Endodermal cell (in vitro differentiated cells): ENCODE data around the gene CDK5RAP2. TPM values are rescaled to one million over a fixed set of nuclear protein-coding genes. Genes with fewer than 3 reads are reported as not detected.

Source experiments
- DNase-seq: peaks from one replicate; pipeline ENCODE4 v3.0.0-alpha.2; 2017
- H3K27ac ChIP-seq: 2 replicates; pipeline ENCODE4 v1.5.1; 2013; ENCODE audit warnings: mild to moderate bottlenecking, low read depth, low read length, moderate library complexity
- H3K27me3 ChIP-seq: 2 replicates; pipeline ENCODE4 v1.6.1; 2013; ENCODE audit warnings: mild to moderate bottlenecking, low read length, moderate library complexity; ENCODE audit not compliant: insufficient read depth, control insufficient read depth, poor library complexity, severe bottlenecking
- H3K36me3 ChIP-seq: 2 replicates; pipeline ENCODE4 v1.7.0; 2013; ENCODE audit warnings: mild to moderate bottlenecking, low read length, moderate library complexity; ENCODE audit not compliant: control insufficient read depth, insufficient read depth
- H3K4me1 ChIP-seq: one replicate; pipeline ENCODE4 v1.7.0; 2013; ENCODE audit warnings: low read length; ENCODE audit not compliant: control insufficient read depth, insufficient read depth
- H3K4me3 ChIP-seq: 2 replicates; pipeline ENCODE4 v1.5.1; 2013; ENCODE audit warnings: mild to moderate bottlenecking, low read length, moderate library complexity
- H3K9ac ChIP-seq: 2 replicates; pipeline ENCODE4 v1.6.1; 2013; ENCODE audit warnings: mild to moderate bottlenecking, low read length, moderate library complexity; ENCODE audit not compliant: poor library complexity, severe bottlenecking; ENCODE audit errors: extremely low read depth
- H3K9me3 ChIP-seq: 2 replicates; pipeline ENCODE4 v1.6.1; 2013; ENCODE audit warnings: mild to moderate bottlenecking, low read length, moderate library complexity; ENCODE audit not compliant: control insufficient read depth
- H3K27ac Mint-ChIP-seq: 2 replicates; pipeline ENCODE4 v1.8.0; 2020; ENCODE audit warnings: mixed read lengths
- H3K27me3 Mint-ChIP-seq: 2 replicates; pipeline ENCODE4 v1.8.0; 2021; ENCODE audit warnings: mild to moderate bottlenecking, mixed read lengths; ENCODE audit not compliant: insufficient read depth
- H3K36me3 Mint-ChIP-seq: 2 replicates; pipeline ENCODE4 v1.8.0; 2020; ENCODE audit warnings: low read depth, mixed read lengths
- H3K4me1 Mint-ChIP-seq: 2 replicates; pipeline ENCODE4 v1.8.0; 2020; ENCODE audit warnings: mixed read lengths
- H3K4me3 Mint-ChIP-seq: 2 replicates; pipeline ENCODE4 v1.8.0; 2020; ENCODE audit warnings: mild to moderate bottlenecking, moderate library complexity, mixed read lengths
- H3K9me3 Mint-ChIP-seq: 2 replicates; pipeline ENCODE4 v1.8.0; 2020; ENCODE audit warnings: mild to moderate bottlenecking, mixed read lengths
- CTCF ChIP-seq: fragments of 200-600 bp; sonication (generic); conservative IDR thresholded peaks from 2 replicates; pipeline ENCODE4 v1.5.0; 2021; ENCODE audit warnings: antibody characterized with exemption, mild to moderate bottlenecking
- WGBS, 2 experiments: methylation state at CpG; one replicate each; pipeline versions ENCODE4 v1.1.5 to v1.1.7; 2013; ENCODE audit warnings: missing lambda C conversion rate in 2 of 2, mixed read lengths in 1 of 2; ENCODE audit not compliant: insufficient coverage in 1 of 2, insufficient read length in 1 of 2; 5-methylcytosine and 5-hydroxymethylcytosine counted together
- total RNA-seq, 2 donors: library from RNA; stranded (reverse); fragmentation: NEBNext Ultra II Directional in 1 of 2; extraction: Animal tissue kit (Norgen Biotek cat#: 25700) in 1 of 2; gene quantifications; 2 replicates in 1 of 2; 3 replicates in 1 of 2; pipeline ENCODE4 v1.2.1, GENCODE V29; 2021

Gene CDK5RAP2
- total RNA-seq, 2 donors from 2014 or later: 68.2 to 92.0 TPM

- Mint-ChIP-seq H3K4me3 (no peak overlapping the region), H3K9me3 (no peaks in the 10 kb centered on the region), H3K4me1 (no peaks in the 10 kb centered on the region), H3K36me3 (peaks cover 39% of the 10 kb centered on the region), H3K27me3 (no peaks in the 10 kb centered on the region), H3K27ac (no peak overlapping the region)
- 95 to 100% methylated on average over 1 to 3 of the region's 3 CpGs for WGBS, 2 experiments
- Histone ChIP-seq H3K36me3 (peaks cover 49% of the 10 kb centered on the region), H3K4me1 (no peaks in the 10 kb centered on the region), H3K27ac (no peak overlapping the region), H3K4me3 (no peak overlapping the region), H3K27me3 (no peaks in the 10 kb centered on the region), H3K9ac (no peak overlapping the region), H3K9me3 (no peaks in the 10 kb centered on the region)
- TF ChIP-seq CTCF: no peak
- DNase-seq: no peak
These were observed 156.2 kb downstream of the CDK5RAP2 start for GRCh38 chr9:120423812-120424211.

- Mint-ChIP-seq H3K4me1 (peaks cover 11% of the 10 kb centered on the region), H3K9me3 (no peaks in the 10 kb centered on the region), H3K36me3 (peaks cover 55% of the 10 kb centered on the region), H3K27ac (no peak overlapping the region), H3K4me3 (no peak overlapping the region), H3K27me3 (no peaks in the 10 kb centered on the region)
- Histone ChIP-seq H3K36me3 (peaks cover 62% of the 10 kb centered on the region), H3K4me1 (no peaks in the 10 kb centered on the region), H3K9ac (no peak overlapping the region), H3K4me3 (no peak overlapping the region), H3K27me3 (no peaks in the 10 kb centered on the region), H3K27ac (no peak overlapping the region), H3K9me3 (no peaks in the 10 kb centered on the region)
- DNase-seq: no peak
- no peak for TF ChIP-seq CTCF
- 74 to 83% methylated on average over 3 of the region's 3 CpGs for whole genome bisulfite sequencing, 2 experiments
These were observed 158.0 kb downstream of the CDK5RAP2 start for GRCh38 chr9:120421977-120422376.

- Histone ChIP-seq H3K4me1 (peaks cover 6% of the 10 kb centered on the region), H3K9ac (no peak overlapping the region), H3K27ac (no peak overlapping the region), H3K36me3 (peaks cover 66% of the 10 kb centered on the region), H3K9me3 (no peaks in the 10 kb centered on the region), H3K27me3 (no peaks in the 10 kb centered on the region), H3K4me3 (no peak overlapping the region)
- no peaks in the 10 kb centered on the region for H3K9me3 Mint-ChIP-seq
- DNase-seq: no peak
- 92 to 95% methylated on average over 3 to 4 of the region's 4 CpGs for WGBS, 2 experiments
- TF ChIP-seq CTCF: no peak
- peak overlapping the region; percentile 18 for H3K27ac Mint-ChIP-seq
- no peaks in the 10 kb centered on the region for H3K27me3 Mint-ChIP-seq
- peaks cover 52% of the 10 kb centered on the region for H3K36me3 Mint-ChIP-seq
- H3K4me3 Mint-ChIP-seq: no peak overlapping the region
- peaks cover 31% of the 10 kb centered on the region for H3K4me1 Mint-ChIP-seq
These were observed 161.7 kb downstream of the CDK5RAP2 start for GRCh38 chr9:120418315-120418714.
